Limb (tissue), 2 donors: ENCODE measurements around the gene TTC32.

Experiments
- DNase-seq, 2 donors: peaks; one replicate each; pipeline ENCODE4 v3.0.0-alpha.2; 2016; ENCODE audit errors: extremely low spot score in 2 of 2

Gene TTC32

GRCh38 chr2:19878268-19879046 lies 23.3 kb downstream of the TTC32 start:
- DNase-seq, result peak in 1 of 2 donors; percentile 19

- DNase-seq, result peak in 1 of 2 donors; percentile 11
Observed at GRCh38 chr2:19876751-19877150, 25.0 kb downstream of the TTC32 start.

- no peak for DNase-seq
Observed at GRCh38 chr2:19875280-19875679, 26.5 kb downstream of the TTC32 start.

- DNase-seq, result no peak
Observed at GRCh38 chr2:19874726-19875125, 27.1 kb downstream of the TTC32 start.

GRCh38 chr2:19873014-19873413 lies 28.8 kb downstream of the TTC32 start:
- DNase-seq, result no peak

- DNase-seq, result no peak
Observed at GRCh38 chr2:19872302-19872701, 29.5 kb downstream of the TTC32 start.

- DNase-seq, result no peak
Observed at GRCh38 chr2:19871836-19872235, 29.9 kb downstream of the TTC32 start.

- DNase-seq, result no peak
Observed at GRCh38 chr2:19870792-19871191, 31.0 kb downstream of the TTC32 start.

- DNase-seq, result peak; percentile 54 to 80
Observed at GRCh38 chr2:19868701-19869580, 32.8 kb downstream of the TTC32 start.

GRCh38 chr2:19868224-19868623 lies 33.6 kb downstream of the TTC32 start:
- no peak for DNase-seq

- DNase-seq, result no peak
Observed at GRCh38 chr2:19866771-19867170, 35.0 kb downstream of the TTC32 start.

GRCh38 chr2:19865151-19865550 lies 36.6 kb downstream of the TTC32 start:
- DNase-seq, result no peak

- no peak for DNase-seq
Observed at GRCh38 chr2:19864381-19864780, 37.4 kb downstream of the TTC32 start.

GRCh38 chr2:19863303-19864041 lies 38.3 kb downstream of the TTC32 start:
- peak; percentile 61 to 87 for DNase-seq

GRCh38 chr2:19861813-19862212 lies 40.0 kb downstream of the TTC32 start:
- DNase-seq, result no peak

GRCh38 chr2:19860022-19860421 lies 41.8 kb downstream of the TTC32 start:
- no peak for DNase-seq

GRCh38 chr2:19859565-19859964 lies 42.2 kb downstream of the TTC32 start:
- no peak for DNase-seq

GRCh38 chr2:19857806-19858205 lies 44.0 kb downstream of the TTC32 start:
- DNase-seq, result no peak

- no peak for DNase-seq
Observed at GRCh38 chr2:19857100-19857499, 44.7 kb downstream of the TTC32 start.

- no peak for DNase-seq
Observed at GRCh38 chr2:19855542-19856431, 46.0 kb downstream of the TTC32 start.
